GM20000 (cell line): ENCODE results near the gene SLC1A2.

Experiments used
- DNase-seq: peaks from one replicate; pipeline ENCODE4 v3.0.0; 2012; ENCODE audit warnings: low spot score
- CTCF ChIP-seq: IDR thresholded peaks from 2 replicates; pipeline ENCODE4 v1.5.1; 2012; ENCODE audit warnings: mild to moderate bottlenecking, control low read depth; ENCODE audit errors: extremely low read depth, missing control alignments

The SLC1A2 gene

GRCh38 chr11:35363854-35364780, 55.2 kb downstream of the SLC1A2 start:
- no peak for TF ChIP-seq CTCF
- DNase-seq, result no peak

- TF ChIP-seq CTCF, result no peak
- DNase-seq, result no peak
These were observed 56.0 kb downstream of the SLC1A2 start for GRCh38 chr11:35363246-35363801.

GRCh38 chr11:35362521-35362980, 56.8 kb downstream of the SLC1A2 start:
- DNase-seq, result no peak
- TF ChIP-seq CTCF, result no peak

GRCh38 chr11:35360055-35360530, 59.3 kb downstream of the SLC1A2 start:
- DNase-seq, result no peak
- no peak for TF ChIP-seq CTCF

- DNase-seq, result no peak
- TF ChIP-seq CTCF, result no peak
These were observed 59.9 kb downstream of the SLC1A2 start for GRCh38 chr11:35359321-35360054.

- no peak for DNase-seq
- TF ChIP-seq CTCF, result no peak
These were observed 61.0 kb downstream of the SLC1A2 start for GRCh38 chr11:35358391-35358790.
